ENCODE measurements around the gene WIF1.

GRCh38 chr12:65025136-65025535 is 96.0 kb downstream of the WIF1 start:
- TF ChIP-seq, protein P1, sequence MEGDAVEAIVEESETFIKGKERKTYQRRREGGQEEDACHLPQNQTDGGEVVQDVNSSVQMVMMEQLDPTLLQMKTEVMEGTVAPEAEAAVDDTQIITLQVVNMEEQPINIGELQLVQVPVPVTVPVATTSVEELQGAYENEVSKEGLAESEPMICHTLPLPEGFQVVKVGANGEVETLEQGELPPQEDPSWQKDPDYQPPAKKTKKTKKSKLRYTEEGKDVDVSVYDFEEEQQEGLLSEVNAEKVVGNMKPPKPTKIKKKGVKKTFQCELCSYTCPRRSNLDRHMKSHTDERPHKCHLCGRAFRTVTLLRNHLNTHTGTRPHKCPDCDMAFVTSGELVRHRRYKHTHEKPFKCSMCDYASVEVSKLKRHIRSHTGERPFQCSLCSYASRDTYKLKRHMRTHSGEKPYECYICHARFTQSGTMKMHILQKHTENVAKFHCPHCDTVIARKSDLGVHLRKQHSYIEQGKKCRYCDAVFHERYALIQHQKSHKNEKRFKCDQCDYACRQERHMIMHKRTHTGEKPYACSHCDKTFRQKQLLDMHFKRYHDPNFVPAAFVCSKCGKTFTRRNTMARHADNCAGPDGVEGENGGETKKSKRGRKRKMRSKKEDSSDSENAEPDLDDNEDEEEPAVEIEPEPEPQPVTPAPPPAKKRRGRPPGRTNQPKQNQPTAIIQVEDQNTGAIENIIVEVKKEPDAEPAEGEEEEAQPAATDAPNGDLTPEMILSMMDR (IDR thresholded peaks at IDR 0.05), result no peak
- no peak for TF ChIP-seq POLR2A (IDR thresholded peaks at IDR 0.05)
- TF ChIP-seq POLR2AphosphoS5 (IDR thresholded peaks at IDR 0.05), result no peak
